H1 (cell line): ENCODE data around the gene EVI5. TPM values are rescaled to one million over a fixed set of nuclear protein-coding genes. Genes with fewer than 3 reads are reported as not detected.

Experiments used
- CTCF ChIA-PET: fragments of 300-600 bp; sonication (Branson Sonifier 250); formaldehyde crosslinking; loops from one replicate; lab custom pipeline; 2021; ENCODE audit not compliant: partially characterized antibody; lab: Charles Lee
- POLR2A ChIA-PET: fragments of 300-600 bp; sonication (Branson Sonifier 250); formaldehyde crosslinking; loops from one replicate; lab custom pipeline; 2021; ENCODE audit warnings: inconsistent platforms; ENCODE audit not compliant: partially characterized antibody; lab: Charles Lee
- DNase-seq, 2 experiments: peaks; one replicate each; pipeline versions ENCODE4 v3.0.0 to v3.0.0-alpha.2; 2010 to 2022; ENCODE audit warnings: low spot score in 2 of 2, low read depth in 1 of 2, mixed read lengths in 1 of 2
- FAIRE-seq: peaks from 2 replicates; lab custom pipeline; 2011; peaks lifted over from hg19 to GRCh38; lab: Jason Lieb, UNC
- H2AFZ ChIP-seq: 2 replicates; pipeline ENCODE4 v1.8.1; 2012; ENCODE audit warnings: low read length, inconsistent platforms
- H2AK5ac ChIP-seq: 2 replicates; pipeline ENCODE4 v1.6.1; 2013; ENCODE audit warnings: low read depth, low read length
- H2BK120ac ChIP-seq: replicated peaks from 2 replicates; pipeline ENCODE3; 2013; ENCODE audit warnings: low read depth, low read length, inconsistent platforms
- H2BK12ac ChIP-seq: 2 replicates; pipeline ENCODE4 v1.6.1; 2013; ENCODE audit warnings: low read depth, low read length
- H2BK15ac ChIP-seq: 2 replicates; pipeline ENCODE4 v1.6.1; 2013; ENCODE audit warnings: low read length
- H2BK20ac ChIP-seq: 2 replicates; pipeline ENCODE4 v1.6.1; 2013; ENCODE audit warnings: low read length
- H2BK5ac ChIP-seq: 2 replicates; pipeline ENCODE4 v1.6.1; 2013; ENCODE audit warnings: low read depth, low read length
- H3K14ac ChIP-seq: 2 replicates; pipeline ENCODE4 v1.6.1; 2013; ENCODE audit warnings: inconsistent platforms; ENCODE audit not compliant: insufficient read length
- H3K18ac ChIP-seq: 2 replicates; pipeline ENCODE4 v1.6.1; 2013; ENCODE audit warnings: low read length; ENCODE audit errors: extremely low read depth
- H3K23ac ChIP-seq: 2 replicates; pipeline ENCODE4 v1.6.1; 2013; ENCODE audit warnings: inconsistent platforms; ENCODE audit not compliant: insufficient read length
- H3K23me2 ChIP-seq: 2 replicates; pipeline ENCODE4 v1.6.1; 2013; ENCODE audit warnings: low read depth, low read length
- H3K27ac ChIP-seq: 2 replicates; pipeline ENCODE4 v1.6.1; 2011; ENCODE audit warnings: low read depth, low read length, inconsistent platforms
- H3K27me3 ChIP-seq, 4 experiments: replicated peaks in 1 of 4; 1 replicate in 1 of 4; 2 replicates in 3 of 4; pipeline versions ENCODE4 v1.6.1 to v1.8.1; 2011 to 2013; ENCODE audit warnings: low read length in 3 of 4, mild to moderate bottlenecking in 3 of 4, inconsistent platforms in 2 of 4, mixed read lengths in 2 of 4, moderate library complexity in 1 of 4; ENCODE audit not compliant: control insufficient read depth in 3 of 4, insufficient read depth in 3 of 4; ENCODE audit errors: extremely low read depth in 1 of 4
- H3K36me3 ChIP-seq, 4 experiments: 2 replicates each; pipeline versions ENCODE4 v1.6.1 to v1.8.1; 2011 to 2013; ENCODE audit warnings: mild to moderate bottlenecking in 4 of 4, low read length in 3 of 4, moderate library complexity in 2 of 4, control low read depth in 1 of 4, inconsistent platforms in 1 of 4; ENCODE audit not compliant: insufficient read depth in 4 of 4, control insufficient read depth in 2 of 4
- H3K4ac ChIP-seq: replicated peaks from 2 replicates; pipeline ENCODE3; 2013; ENCODE audit warnings: low read length, low read depth, mixed read lengths, inconsistent platforms; ENCODE audit not compliant: insufficient read length
- H3K4me1 ChIP-seq, 4 experiments: replicated peaks in 1 of 4; 1 replicate in 1 of 4; 2 replicates in 3 of 4; pipeline versions ENCODE4 v1.6.1 to v1.8.1; 2011 to 2013; ENCODE audit warnings: low read length in 3 of 4, inconsistent platforms in 2 of 4, mixed read lengths in 1 of 4; ENCODE audit not compliant: insufficient read depth in 4 of 4, control insufficient read depth in 3 of 4
- H3K4me2 ChIP-seq, 2 experiments: 2 replicates each; pipeline versions ENCODE4 v1.6.1 to v1.8.1; 2011 to 2013; ENCODE audit warnings: low read depth in 2 of 2, low read length in 2 of 2, control low read depth in 1 of 2, inconsistent platforms in 1 of 2, mild to moderate bottlenecking in 1 of 2; ENCODE audit not compliant: insufficient read depth in 1 of 2
- H3K4me3 ChIP-seq, 4 experiments: fragments of 200-600, 300-600 bp in 1 of 4; sonication (generic), shearing (Covaris generic), sonication (Bioruptor Twin) in 1 of 4; 2 replicates each; pipeline versions ENCODE4 v1.5.1 to v1.8.1; 2011 to 2016; ENCODE audit warnings: low read length in 4 of 4, low read depth in 3 of 4, control low read depth in 2 of 4, inconsistent platforms in 2 of 4, mild to moderate bottlenecking in 2 of 4, mixed read lengths in 1 of 4, moderate library complexity in 1 of 4; ENCODE audit not compliant: insufficient read depth in 2 of 4; ENCODE audit errors: extremely low read depth in 1 of 4
- H3K56ac ChIP-seq: replicated peaks from 2 replicates; pipeline ENCODE3; 2013; ENCODE audit warnings: low read depth, mild to moderate bottlenecking, mixed read lengths, low read length, inconsistent platforms; ENCODE audit not compliant: insufficient read length
- H3K79me1 ChIP-seq: 2 replicates; pipeline ENCODE4 v1.6.1; 2013; ENCODE audit warnings: low read depth, low read length, control low read depth
- H3K79me2 ChIP-seq, 2 experiments: 2 replicates each; pipeline versions ENCODE4 v1.6.1 to v1.8.1; 2012 to 2013; ENCODE audit warnings: low read length in 2 of 2, mild to moderate bottlenecking in 2 of 2, inconsistent platforms in 1 of 2; ENCODE audit not compliant: insufficient read depth in 2 of 2, control insufficient read depth in 1 of 2
- H3K9ac ChIP-seq, 4 experiments: replicated peaks in 1 of 4; 1 replicate in 1 of 4; 2 replicates in 3 of 4; pipeline versions ENCODE4 v1.6.1 to v1.8.1; 2011 to 2013; ENCODE audit warnings: low read depth in 3 of 4, low read length in 3 of 4, control low read depth in 2 of 4, mild to moderate bottlenecking in 2 of 4, moderate library complexity in 2 of 4, inconsistent platforms in 1 of 4; ENCODE audit errors: extremely low read depth in 1 of 4
- H3K9me3 ChIP-seq, 2 experiments: 2 replicates each; pipeline versions ENCODE4 v1.6.1 to v1.8.1; 2012 to 2013; ENCODE audit warnings: mild to moderate bottlenecking in 2 of 2, moderate library complexity in 2 of 2, control low read depth in 1 of 2, inconsistent platforms in 1 of 2, low read depth in 1 of 2, low read length in 1 of 2, mixed read lengths in 1 of 2; ENCODE audit not compliant: insufficient read depth in 2 of 2
- H4K20me1 ChIP-seq, 2 experiments: replicated peaks in 1 of 2; 2 replicates each; pipeline versions ENCODE3 to v1.8.1; 2011 to 2013; ENCODE audit warnings: inconsistent platforms in 2 of 2, low read length in 2 of 2, mild to moderate bottlenecking in 1 of 2; ENCODE audit not compliant: insufficient read depth in 2 of 2, control insufficient read depth in 1 of 2
- H4K5ac ChIP-seq: 2 replicates; pipeline ENCODE4 v1.6.1; 2013; ENCODE audit warnings: low read length, low read depth, mixed read lengths, inconsistent platforms; ENCODE audit not compliant: insufficient read length
- H4K8ac ChIP-seq: 2 replicates; pipeline ENCODE4 v1.8.0; 2013; ENCODE audit warnings: mild to moderate bottlenecking, moderate library complexity, low read length, inconsistent platforms; ENCODE audit not compliant: insufficient read depth; ENCODE audit errors: extremely low read depth
- H4K91ac ChIP-seq: replicated peaks from 2 replicates; pipeline ENCODE3; 2013; ENCODE audit warnings: low read length, mixed read lengths, inconsistent platforms; ENCODE audit not compliant: insufficient read length
- BCL11A ChIP-seq, 2 experiments: IDR thresholded peaks; one replicate each; pipeline ENCODE4 v1.6.1; 2011; ENCODE audit warnings: low read depth in 2 of 2, low read length in 2 of 2, mild to moderate bottlenecking in 2 of 2
- GABPA ChIP-seq: IDR thresholded peaks from 2 replicates; pipeline ENCODE4 v1.6.1; 2011; ENCODE audit warnings: mild to moderate bottlenecking, low read length, moderate library complexity, borderline replicate concordance; ENCODE audit not compliant: insufficient read depth
- TAF7 ChIP-seq: optimal IDR thresholded peaks from 2 replicates; pipeline ENCODE3; 2011; ENCODE audit warnings: low read depth, mild to moderate bottlenecking, inconsistent platforms, low read length, moderate library complexity, borderline replicate concordance
- WGBS, 2 experiments: shearing (Covaris generic) in 1 of 2; methylation state at CpG; one replicate each; pipeline versions ENCODE4 v1.1.6 to v1.1.7; 2013 to 2015; ENCODE audit warnings: low lambda C conversion rate in 2 of 2, mixed read lengths in 2 of 2, inconsistent platforms in 1 of 2, low coverage in 1 of 2, missing lambda C conversion rate in 1 of 2; ENCODE audit not compliant: insufficient replicate concordance in 2 of 2, insufficient coverage in 1 of 2, insufficient read length in 1 of 2; ENCODE audit errors: extremely low coverage in 1 of 2, missing lambda C conversion rate in 1 of 2; 5-methylcytosine and 5-hydroxymethylcytosine counted together
- polyA plus RNA-seq, 7 experiments: library from polyadenylated mRNA; depleted of rRNA in 3 of 7; stranded (reverse) in 5 of 7; unstranded in 2 of 7; fragments of >200 nt in 5 of 7; fragments of 200-250 nt in 2 of 7; gene quantifications; 1 replicate in 5 of 7; 2 replicates in 1 of 7; 4 replicates in 1 of 7; pipeline versions ENCODE4 v1.2.1 to v1.2.3, GENCODE V29; 2011 to 2013; ENCODE audit warnings: missing spikeins in 2 of 7, mixed read lengths in 2 of 7
- total RNA-seq: library from RNA; stranded (reverse); fragmentation: NEBNext Ultra II Directional; extraction: Animal tissue kit (Norgen Biotek cat#: 25700); gene quantifications from 2 replicates; pipeline ENCODE4 v1.2.1, GENCODE V29; 2021

The EVI5 gene
- total and polyA plus RNA-seq, 2 of the 8 experiments (the other 6 are each of a cell fraction or from before 2014, with no cell fraction given) = 1.7 to 13.7 TPM

GRCh38 chr1:92774407-92774806, 10.5 kb downstream of the EVI5 start:
- peak overlapping the region; percentile 61 for H3K14ac ChIP-seq
- no peak for TF ChIP-seq BCL11A (IDR thresholded peaks at IDR 0.05; ENCODE audit: low read depth in 2 of 2, low read length in 2 of 2)
- TF ChIP-seq GABPA = no peak
- no peak for TF ChIP-seq TAF7
- TF ChIP-seq, all 59 proteins: peak for 0
- Histone ChIP-seq H2BK20ac (no peak overlapping the region), H2BK12ac (no peak overlapping the region), H3K9me3 (no peaks in the 10 kb centered on the region), H3K79me2 (peaks cover 0 to 28% of the 10 kb centered on the region in 2 experiments; a peak in 2 of 4 replicates), H3K23me2 (no peaks in the 10 kb centered on the region; the same call in 1 of the 2 replicates), H2BK15ac (no peak overlapping the region), H4K8ac (no peak overlapping the region), H2AFZ (no peak overlapping the region), H2AK5ac (no peak overlapping the region), H3K27ac (no peak overlapping the region), H4K91ac (no peak overlapping the region), H3K4me3 (no peak overlapping the region), H2BK120ac (no peak overlapping the region), H3K27me3 (no peaks in the 10 kb centered on the region), H3K56ac (no peak overlapping the region), H3K4me2 (peak overlapping the region in 1 of 2 experiments; percentile 39; a peak in 2 of 4 replicates), H3K4me1 (no peaks in the 10 kb centered on the region; a peak in 2 of 7 replicates), H3K4ac (no peak overlapping the region), H4K5ac (no peak overlapping the region), H3K9ac (peak overlapping the region in 1 of 4 experiments; percentile 11; a peak in 1 of 7 replicates), H3K36me3 (no peaks in the 10 kb centered on the region), H4K20me1 (peaks cover 0 to 4% of the 10 kb centered on the region in 2 experiments), H3K79me1 (no peaks in the 10 kb centered on the region; the same call in 1 of the 2 replicates), H2BK5ac (no peak overlapping the region), H3K23ac (no peak overlapping the region), H3K18ac (no peak overlapping the region)
- POLR2A ChIA-PET = interaction anchor here (1.2 kb wide), 1 partner anchor 45 kb away, joined by 3 read pairs; no protein-coding TSS in a partner anchor
- no peak for DNase-seq
- CTCF ChIA-PET = interaction anchor here (0.9 to 2.1 kb wide), 3 partner anchors 8 to 57 kb away, joined by 3 to 8 read pairs (median 7); partner anchors contain the start of gene RPL5
- FAIRE-seq = no peak
- WGBS, 2 experiments = 64% methylated on average over 1 of the region's 1 CpG; no CpG with 5 or more reads in 1 of the 2 experiments
